ENCODE data around the gene RPIA.
"Not testable (repeated sequence)": the region's sequence is repeated elsewhere in the genome, so short reads cannot be mapped to it uniquely, and the experiment has no call there.

RPIA gene

DNA sequence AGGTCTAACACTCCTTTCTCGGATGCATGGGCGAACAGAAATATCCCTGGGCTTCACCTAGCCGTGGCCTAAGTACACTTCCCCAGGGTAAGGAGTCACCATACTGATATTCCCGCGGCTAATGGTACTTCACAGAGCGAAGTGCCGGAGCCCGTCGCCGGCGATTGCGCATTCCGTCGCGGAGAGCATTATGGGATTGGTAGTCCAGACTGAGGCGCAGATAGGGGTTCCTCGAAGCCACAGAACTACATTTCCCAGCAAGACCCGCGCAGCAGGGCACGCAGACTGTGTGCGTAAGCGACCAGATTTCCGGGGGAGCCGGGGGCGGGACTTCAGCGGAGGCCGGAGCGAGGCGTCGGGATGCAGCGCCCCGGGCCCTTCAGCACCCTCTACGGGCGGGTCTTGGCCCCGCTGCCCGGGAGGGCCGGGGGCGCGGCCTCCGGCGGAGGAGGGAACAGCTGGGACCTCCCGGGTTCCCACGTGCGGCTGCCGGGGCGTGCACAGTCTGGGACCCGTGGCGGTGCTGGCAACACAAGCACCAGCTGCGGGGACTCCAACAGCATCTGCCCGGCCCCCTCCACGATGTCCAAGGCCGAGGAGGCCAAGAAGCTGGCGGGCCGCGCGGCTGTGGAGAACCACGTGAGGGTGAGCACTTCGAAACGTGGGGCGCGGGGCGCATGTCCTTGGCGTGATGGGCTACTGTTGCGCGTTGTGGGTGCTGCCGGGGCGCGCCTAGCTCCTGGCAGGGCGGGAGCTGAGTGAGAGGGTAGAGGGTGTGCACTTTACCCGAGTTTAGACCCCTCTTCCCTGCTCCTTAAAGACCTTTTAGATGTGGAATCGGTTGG is at the start of gene RPIA:
Gene RPIA, plus strand, starts transcription at position 335 of the 845 bp plus-strand sequence. Its CDS starts 26 bp downstream, at position 361.
- in situ Hi-C loops (cut with MboI; ENCODE audit: low sequenced_read_pairs), result no loop called here

DNA sequence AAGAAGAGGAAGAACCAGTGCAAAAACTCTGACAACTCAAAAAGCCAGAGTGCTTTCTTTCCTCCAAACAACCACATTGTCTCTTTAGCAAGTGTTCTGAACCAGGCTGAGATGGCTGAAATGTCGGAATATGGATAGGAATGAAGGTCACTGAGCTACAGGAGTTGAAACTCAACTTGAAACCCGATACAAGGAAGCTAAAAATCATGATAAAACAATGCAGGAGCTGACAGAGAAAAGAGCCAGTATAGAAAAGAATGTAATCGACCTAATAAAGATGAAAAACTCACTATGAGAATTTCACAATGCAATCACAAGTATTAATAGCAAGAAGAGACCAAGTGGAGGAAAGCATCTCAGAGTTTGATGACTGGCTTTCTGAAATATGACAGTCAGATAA is 49.2 kb upstream of the RPIA start:
- in situ Hi-C loops (cut with MboI; ENCODE audit: low sequenced_read_pairs), result no loop called here

DNA sequence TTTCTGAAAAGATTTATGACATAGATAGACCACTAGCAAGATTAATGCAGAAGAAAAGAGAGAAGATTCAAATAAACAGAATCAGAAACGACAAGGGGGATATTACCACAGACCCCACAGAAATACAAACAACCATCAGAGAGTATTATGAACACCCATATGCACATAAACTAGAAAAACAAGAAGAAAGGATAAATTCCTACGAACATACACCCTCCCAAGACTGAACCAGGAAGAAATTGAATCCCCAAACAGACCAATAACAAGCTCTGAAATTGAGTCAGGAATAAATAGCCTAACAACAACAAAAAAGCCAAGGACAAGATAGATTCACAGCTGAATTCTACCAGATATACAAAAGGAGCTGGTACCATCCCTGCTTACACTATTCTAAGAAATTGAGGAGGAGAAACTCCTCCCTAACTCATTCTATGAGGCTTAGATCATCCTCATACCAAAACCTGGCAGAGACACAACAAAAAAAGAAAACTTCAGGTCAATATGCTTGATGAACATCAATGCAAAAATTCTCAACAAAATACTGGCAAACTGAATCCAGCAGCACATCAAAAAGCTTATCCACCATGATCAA is 46.1 kb upstream of the RPIA start:
- in situ Hi-C loops (cut with MboI; ENCODE audit: low sequenced_read_pairs), result not testable (repeated sequence)

DNA sequence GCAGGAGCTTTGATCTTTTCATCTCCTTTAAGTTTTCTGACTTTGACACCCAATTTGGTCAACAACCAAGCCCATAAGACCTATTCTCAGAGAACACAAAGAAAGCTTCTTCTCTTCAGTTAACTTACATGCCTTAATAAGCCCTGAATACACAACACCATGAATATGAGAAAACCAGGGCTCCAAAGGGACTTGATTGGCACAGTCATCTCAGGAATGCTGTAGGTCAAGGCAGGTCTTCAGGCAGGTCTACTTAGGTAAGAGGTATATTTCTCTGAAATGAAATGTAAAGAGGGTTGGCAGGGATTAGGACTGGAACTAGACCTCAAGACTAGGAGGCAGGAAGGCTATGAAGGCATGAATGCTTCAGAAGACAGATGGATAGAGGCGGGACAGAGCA is 39.8 kb upstream of the RPIA start:
- in situ Hi-C loops (cut with MboI; ENCODE audit: low sequenced_read_pairs), result no loop called here

DNA sequence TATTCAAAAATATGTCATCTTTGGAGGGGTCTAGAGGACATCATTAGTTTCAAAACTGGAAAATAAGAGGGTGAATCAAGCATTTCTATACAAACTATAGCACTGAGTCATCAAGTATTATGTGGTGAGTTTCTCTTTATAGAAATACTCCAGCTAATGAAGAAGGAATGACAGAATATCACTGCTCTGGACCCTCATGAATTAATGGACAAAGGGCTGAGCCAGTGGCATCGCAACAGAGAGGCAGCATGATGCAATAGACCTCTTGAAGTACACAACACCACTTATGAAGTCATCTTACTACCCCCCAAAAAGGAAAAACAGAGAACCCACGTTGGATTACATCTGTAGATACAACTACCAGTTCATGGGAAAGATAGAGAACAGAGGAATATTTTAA is 36.8 kb upstream of the RPIA start:
- in situ Hi-C loops (cut with MboI; ENCODE audit: low sequenced_read_pairs), result no loop called here

DNA sequence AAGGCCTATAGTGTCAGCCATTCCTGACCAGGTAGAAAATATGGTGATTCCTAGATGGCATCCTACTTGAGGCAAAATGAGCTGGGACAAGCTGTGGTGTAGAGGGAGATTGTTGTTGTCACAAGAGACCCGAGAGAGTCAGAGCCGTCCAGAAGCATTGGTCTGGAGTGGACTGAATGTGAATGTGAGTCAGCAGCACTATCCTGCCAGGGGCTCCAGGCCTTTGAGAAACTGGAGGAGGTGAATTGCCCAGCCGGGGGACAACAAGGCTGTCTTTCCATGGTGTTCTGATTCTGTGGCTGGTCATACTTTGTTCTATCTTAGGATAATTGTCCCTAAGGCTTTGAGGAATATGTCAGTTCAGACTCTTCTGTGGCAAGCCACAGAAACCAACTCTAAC is 34.8 kb upstream of the RPIA start:
- in situ Hi-C loops (cut with MboI; ENCODE audit: low sequenced_read_pairs), result no loop called here

DNA sequence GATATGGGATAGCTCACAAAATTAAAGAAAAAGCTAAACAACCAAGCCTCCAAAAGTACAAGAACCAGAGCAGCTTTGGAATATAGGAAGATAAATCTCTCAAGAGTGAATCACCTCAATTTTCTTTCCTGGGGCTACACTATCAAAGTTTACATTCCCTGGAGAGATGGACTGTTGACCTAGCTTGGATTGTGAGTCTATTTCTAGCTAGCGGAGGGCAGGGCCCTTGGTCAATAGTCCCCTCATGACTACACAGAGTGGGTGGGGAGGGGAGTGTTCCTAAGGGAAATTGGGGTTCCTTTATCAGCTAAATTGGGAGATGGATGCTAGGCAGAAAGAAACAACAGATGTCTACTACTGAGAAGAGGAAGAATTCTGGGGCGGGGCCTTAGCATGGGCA is 34.3 kb upstream of the RPIA start:
- in situ Hi-C loops (cut with MboI; ENCODE audit: low sequenced_read_pairs), result no loop called here

DNA sequence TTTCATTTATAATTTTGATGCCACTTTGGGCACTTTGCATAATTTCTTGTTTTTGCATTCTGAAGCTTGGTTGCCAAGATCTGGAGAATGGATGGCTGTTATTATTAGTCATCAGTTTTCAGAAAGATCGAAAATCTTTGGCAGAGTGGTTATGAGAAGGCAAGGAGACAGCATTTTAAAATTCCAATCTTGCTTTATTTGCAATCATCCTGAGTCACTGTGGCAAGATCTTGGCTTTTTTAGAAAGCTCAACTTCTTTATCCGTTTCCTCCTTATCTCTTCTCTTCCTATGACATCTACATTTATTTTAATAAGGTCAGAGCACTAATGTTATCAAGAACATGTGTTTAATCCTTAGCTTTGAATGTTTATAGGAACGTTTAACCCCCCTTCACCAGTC is 33.1 kb upstream of the RPIA start:
- in situ Hi-C loops (cut with MboI; ENCODE audit: low sequenced_read_pairs), result no loop called here

DNA sequence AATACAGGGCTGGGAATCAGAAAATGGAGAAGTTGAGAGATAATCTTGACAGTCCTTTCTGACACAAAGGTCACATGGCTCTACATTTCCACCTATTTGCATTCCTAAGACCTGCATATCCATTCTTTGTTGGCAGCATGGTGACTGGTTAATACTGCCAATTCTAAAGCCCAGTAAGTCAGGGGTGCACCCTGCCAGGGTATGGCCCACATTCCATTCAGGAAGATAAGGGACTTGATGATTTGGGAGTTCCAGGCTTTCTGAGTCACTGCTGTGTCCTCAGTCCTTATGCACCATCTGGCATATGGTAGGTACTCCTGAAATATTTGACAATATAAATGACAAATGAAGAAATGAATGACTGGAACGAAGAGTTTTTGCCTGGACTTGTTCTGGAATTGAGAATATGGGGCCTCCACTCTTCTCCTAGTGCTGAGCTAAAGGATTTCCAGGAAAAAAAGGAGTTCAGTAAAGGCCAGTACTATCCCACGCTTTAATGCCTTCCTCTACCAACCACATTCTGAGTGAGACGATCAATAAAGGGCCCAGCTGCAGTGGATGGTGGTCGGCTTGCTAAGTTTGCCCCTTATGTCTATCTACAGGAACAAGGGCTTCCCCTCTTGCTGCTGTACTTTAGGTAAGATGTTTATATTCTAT is 32.5 kb upstream of the RPIA start:
- in situ Hi-C loops (cut with MboI; ENCODE audit: low sequenced_read_pairs), result no loop called here

DNA sequence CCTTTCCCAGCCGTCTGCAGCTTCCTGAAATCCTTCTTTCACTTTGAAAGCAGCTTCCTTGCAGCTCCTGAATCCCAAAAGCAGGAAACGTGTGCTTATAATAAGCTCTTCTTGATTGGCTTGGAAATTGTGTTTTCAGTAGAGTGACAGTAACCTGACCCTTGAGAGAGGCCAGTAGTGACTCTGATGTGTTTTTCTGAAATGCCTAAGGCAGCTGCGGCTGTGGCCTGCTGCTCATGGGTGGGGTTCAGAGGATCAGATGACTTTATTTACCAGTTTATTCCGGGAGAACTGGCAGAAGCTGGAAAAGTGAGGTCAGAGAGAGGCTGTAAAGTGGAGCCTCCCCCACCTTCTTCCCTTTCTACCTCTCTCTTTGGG is 31.9 kb upstream of the RPIA start:
- in situ Hi-C loops (cut with MboI; ENCODE audit: low sequenced_read_pairs), result no loop called here

DNA sequence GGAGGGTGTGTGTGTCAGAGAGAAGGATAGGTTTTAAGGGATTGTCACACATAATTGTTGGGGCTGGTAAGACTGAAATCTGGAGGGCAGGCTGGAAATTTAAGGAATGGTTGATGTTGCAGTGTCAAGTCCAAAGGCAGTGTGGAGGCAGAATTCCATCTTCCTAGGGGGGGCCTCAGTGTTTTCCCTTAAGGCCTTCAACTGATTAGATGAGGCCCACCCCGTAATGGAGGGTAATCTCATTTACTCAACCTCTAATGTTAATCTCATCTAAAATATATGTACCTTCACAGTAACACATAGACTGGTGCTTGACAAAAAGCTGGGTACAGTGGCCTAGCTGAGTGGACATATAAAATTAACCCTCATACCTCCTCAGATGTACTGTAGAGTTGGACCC is 30.9 kb upstream of the RPIA start:
- in situ Hi-C loops (cut with MboI; ENCODE audit: low sequenced_read_pairs), result no loop called here

DNA sequence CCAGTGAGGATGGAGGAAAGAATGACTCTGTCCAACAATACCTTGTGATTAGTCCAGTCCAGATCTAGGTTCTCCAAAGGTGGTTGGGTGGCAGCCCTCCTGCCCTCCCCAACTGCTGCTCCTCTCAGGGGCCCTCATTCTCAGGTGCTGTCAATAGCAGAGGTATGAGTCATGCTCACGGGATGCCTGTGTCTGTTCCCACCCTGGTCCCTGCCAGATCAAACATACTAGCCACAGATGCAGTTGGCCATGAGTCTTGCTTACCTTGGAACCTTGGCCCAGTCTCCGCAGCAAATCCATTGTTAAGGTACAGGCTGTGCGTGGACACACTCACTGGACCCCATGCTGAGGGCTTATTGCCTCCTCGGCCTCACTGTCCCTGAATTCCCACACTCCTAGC is 24.9 kb upstream of the RPIA start:
- in situ Hi-C loops (cut with MboI; ENCODE audit: low sequenced_read_pairs), result no loop called here

DNA sequence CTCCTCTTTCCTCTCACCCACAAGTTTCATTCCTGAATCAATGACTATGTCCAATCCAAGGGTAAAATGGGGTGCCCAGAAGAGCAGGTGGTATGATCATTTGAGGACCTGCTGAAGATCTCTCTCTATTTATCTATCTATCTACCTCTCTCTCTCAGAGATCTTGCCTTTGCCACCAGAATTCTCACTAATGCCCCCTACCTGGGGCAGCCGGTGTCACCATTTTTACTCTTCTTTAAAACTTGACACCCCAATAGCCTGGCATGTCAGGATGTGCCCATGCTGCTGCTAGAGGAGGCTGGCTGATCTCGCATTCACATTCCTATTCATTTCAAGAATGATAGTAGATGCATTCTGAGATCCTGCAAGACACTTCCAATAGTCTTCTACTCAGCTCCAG is 24.3 kb upstream of the RPIA start:
- in situ Hi-C loops (cut with MboI; ENCODE audit: low sequenced_read_pairs), result no loop called here

DNA sequence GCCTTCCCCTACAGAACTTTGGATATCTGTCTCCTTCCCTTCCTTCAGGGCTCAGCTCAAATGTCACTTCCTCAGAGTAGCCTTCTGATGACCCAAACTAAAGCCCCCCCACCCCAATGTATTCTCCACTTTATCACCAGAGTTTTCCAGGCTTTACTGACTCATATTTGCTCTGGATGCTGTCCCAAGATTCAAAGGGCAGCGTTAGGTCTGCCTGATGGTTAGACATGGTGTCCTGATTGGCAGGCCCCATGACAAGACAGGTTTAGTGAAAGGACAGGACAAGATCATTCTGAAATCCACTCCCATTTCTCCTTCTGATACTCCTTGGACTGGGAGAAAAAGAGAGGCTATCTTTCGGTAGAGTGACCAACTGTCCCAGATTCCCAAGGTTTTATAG is 22.6 kb upstream of the RPIA start:
- in situ Hi-C loops (cut with MboI; ENCODE audit: low sequenced_read_pairs), result no loop called here

DNA sequence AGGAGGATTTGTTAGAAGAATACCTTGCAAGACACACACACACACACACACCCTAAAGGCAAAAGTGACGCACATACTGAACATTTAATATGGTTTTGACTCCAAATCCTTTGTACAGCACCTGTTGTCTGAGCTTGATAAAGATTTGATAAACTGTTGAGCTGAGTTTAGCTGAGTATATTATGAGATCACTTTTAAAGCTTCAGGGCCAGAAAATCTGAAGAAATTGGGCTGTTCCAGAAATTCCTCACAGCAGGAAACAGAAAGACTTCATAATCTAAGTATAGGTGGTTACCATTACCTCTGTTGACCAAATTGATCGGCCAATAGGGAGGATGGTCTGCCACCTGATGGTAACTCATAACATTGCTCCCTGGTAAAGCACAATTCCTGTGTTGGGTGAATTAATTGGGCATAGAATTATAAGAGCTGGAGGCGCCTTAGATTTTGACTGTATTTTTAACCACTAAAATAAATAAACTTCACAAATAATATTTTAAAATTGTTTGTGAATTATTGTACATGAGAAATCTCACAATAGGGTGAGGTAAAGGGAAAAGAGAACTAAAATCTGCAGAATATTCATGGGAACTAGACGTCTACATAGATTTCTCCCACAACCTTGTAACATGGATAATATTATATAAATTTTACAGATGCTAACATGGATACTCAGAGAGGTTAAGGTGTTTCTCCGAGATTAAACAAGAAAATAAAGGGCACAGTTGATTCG is 21.8 kb upstream of the RPIA start:
- in situ Hi-C loops (cut with MboI; ENCODE audit: low sequenced_read_pairs), result no loop called here

DNA sequence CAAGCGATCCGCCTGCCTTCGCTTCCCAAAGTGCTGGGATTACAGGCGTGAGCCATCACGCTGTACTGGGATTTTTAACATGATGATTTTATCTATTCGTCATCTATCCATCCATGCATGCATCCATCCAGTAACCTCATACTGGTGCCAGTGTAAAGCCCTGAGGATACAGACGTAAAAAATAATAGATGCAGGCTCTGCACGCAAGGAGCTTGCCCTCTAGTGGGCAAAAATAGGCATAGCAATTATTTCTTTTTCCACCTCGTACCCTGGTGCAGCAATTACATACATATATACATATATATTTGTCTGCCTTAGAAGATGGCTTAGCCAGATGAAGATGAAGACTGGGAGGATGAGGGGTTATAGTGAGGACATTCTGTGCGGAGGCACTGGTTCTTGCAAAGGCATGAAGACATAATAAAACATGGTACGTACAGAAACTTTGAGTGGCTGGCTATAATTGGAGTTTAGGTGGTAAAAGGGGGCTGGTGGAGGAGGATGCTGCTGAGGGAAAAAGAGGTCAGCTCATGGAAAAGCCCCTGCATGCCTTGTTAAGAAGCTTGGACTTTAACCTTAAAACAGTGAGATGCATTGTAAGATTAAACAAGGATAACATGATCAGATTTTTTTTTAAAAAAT is 19.6 kb upstream of the RPIA start:
- in situ Hi-C loops (cut with MboI; ENCODE audit: low sequenced_read_pairs), result no loop called here

DNA sequence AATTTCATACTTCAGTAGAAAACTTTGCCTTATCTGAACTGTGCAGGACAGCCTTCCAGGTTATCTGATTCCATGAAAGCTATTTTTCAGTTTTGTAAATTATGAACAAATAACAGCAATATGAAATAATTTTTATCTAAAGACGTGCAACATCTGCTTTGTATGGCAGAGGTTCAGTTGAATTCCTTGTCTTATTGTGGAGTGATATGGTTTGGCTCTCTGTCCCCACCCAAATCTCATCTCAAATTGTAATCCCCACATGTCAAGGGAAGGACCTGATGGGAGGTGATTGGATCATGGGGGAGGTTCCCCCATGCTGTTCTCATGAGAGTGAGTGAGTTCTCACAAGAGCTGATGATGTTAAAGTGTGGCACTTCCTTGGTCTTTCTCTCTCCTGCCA is 18.1 kb upstream of the RPIA start:
- in situ Hi-C loops (cut with MboI; ENCODE audit: low sequenced_read_pairs), result no loop called here

DNA sequence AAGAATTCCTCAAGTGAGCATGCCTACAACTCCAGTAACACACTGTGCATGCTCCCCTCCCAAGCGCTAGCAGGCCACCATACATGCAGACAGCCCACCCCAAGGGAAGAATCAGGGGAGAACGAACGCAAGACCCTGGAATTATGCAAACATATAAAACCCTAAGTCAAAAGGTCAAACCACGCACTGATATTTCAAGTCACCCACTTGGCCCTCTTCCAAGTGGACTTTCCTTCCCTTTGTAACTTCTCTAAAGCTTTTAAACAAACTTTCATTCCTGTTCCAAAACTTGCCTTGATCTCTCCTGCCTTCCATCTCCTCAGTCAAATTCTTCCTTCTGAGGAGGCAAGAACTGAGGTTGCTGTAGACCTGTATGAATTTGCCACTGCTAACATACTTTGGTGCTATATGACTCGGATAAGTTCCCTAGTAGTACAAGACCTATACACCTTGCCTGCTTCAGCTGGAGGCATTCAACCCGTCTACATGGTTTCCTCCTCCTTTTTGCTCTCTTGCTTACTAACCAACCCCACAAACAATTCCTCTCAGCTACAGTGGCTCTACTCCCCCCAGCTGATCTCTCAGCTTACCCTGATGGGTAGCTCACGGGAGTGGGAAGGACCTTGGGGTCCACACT is 11.1 kb upstream of the RPIA start:
- in situ Hi-C loops (cut with MboI; ENCODE audit: low sequenced_read_pairs), result no loop called here

DNA sequence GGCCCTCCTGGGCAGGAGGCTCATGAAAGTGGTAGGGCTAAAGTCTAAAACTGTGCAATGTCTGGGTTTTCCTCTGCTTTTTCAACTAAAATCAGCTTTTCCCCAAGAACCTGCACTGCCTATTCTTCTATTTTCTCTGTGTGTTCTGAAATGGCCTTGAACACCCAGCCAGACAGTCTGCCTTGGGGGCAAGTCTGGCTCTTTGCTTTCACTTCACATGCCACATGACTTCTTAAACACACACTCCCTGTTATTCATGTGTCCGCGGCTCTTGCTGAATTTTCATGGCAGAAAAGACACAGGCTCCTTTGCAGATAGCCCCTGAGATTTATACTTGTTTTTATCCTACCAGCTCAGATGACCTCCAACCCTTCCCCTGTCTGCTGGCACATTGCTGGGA is 10.6 kb upstream of the RPIA start:
- in situ Hi-C loops (cut with MboI; ENCODE audit: low sequenced_read_pairs), result no loop called here

DNA sequence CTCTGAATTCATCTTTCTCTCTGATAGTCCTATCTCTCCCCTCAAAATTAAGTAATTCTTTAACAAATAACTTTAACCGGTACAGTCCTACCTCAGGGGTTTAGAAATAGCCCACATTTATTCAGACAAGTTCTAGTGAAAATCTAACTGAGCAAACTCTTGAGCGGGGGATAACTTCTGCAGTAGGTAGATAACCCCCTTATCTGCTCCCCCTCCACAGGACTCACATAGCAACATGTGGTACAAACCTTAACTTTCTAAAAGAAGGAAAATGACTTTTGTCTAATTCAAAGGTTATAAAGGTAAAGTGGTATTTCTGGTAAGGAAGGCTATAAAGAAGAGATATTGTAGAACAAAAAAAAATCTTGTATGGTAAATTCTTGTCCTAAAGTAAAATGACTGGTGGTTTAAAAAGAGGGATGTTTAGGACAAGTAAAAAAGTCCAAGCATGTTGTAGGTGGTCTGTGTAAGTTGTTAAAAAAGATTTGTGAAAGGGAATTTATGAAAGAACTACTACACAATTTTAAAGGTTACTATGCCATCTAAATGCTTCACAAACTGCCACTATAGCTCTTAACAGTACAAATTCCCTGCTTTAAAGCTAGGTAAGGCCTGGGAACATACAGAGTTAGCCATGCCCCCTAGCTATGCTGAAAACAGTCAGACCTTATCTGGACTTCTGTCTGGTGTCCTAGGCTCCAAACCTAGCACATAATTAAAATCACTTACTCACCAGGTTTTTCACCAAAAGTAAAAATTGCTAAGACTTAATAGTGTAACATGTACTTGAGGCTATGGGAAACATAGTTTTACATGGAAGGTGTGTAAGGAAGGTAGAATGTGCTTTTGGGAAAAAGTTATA is 8.1 kb upstream of the RPIA start:
- in situ Hi-C loops (cut with MboI; ENCODE audit: low sequenced_read_pairs), result no loop called here

Data from hTERT RPE-1 (cell line).